Naive thymus-derived CD4-positive, alpha-beta T cell (primary cell): Measurements from ENCODE around the gene RNASEH2C. TPM values are rescaled to one million over a fixed set of nuclear protein-coding genes. Genes with fewer than 3 reads are reported as not detected.

Experiments
- ATAC-seq: fragments of 150-1000 bp; cut with Tn5 transposase; 2 replicates; pipeline ENCODE4 v1.10.0; 2021; ENCODE audit warnings: mild to moderate bottlenecking, moderate library complexity
- CTCF ChIA-PET: fragments of 350-600 bp; sonication (Branson Sonifier 250); formaldehyde crosslinking; loops from one replicate; lab custom pipeline; 2021; ENCODE audit warnings: antibody characterized with exemption; lab: Charles Lee
- POLR2A ChIA-PET: fragments of 350-600 bp; sonication (Branson Sonifier 250); formaldehyde crosslinking; loops from one replicate; lab custom pipeline; 2021; ENCODE audit warnings: antibody characterized with exemption, inconsistent platforms; lab: Charles Lee
- DNase-seq, 9 donors: peaks; one replicate each; pipeline versions ENCODE4 v3.0.0 to v3.0.0-alpha.2; 2020 to 2022; ENCODE audit warnings: mixed read lengths in 1 of 9
- H3K27ac ChIP-seq: one replicate; pipeline ENCODE4 v1.7.0; 2013; ENCODE audit warnings: mild to moderate bottlenecking, low read depth, low read length, moderate library complexity
- H3K27me3 ChIP-seq, 2 donors: one replicate each; pipeline ENCODE4 v1.7.0; 2013; ENCODE audit warnings: low read length in 2 of 2, mild to moderate bottlenecking in 2 of 2, moderate library complexity in 2 of 2; ENCODE audit not compliant: control insufficient read depth in 2 of 2, insufficient read depth in 2 of 2
- H3K36me3 ChIP-seq, 3 experiments: 1 replicate in 2 of 3; 2 replicates in 1 of 3; pipeline ENCODE4 v1.7.0; 2013; ENCODE audit warnings: low read length in 3 of 3, mild to moderate bottlenecking in 3 of 3, moderate library complexity in 1 of 3; ENCODE audit not compliant: insufficient read depth in 3 of 3, control insufficient read depth in 2 of 3
- H3K4me1 ChIP-seq, 2 donors: one replicate each; pipeline ENCODE4 v1.7.0; 2013; ENCODE audit warnings: low read length in 2 of 2, mild to moderate bottlenecking in 2 of 2, moderate library complexity in 1 of 2; ENCODE audit not compliant: control insufficient read depth in 2 of 2, insufficient read depth in 2 of 2
- H3K4me3 ChIP-seq: 2 replicates; pipeline ENCODE4 v1.7.0; 2013; ENCODE audit warnings: mild to moderate bottlenecking, low read length
- H3K9me3 ChIP-seq, 3 experiments: 1 replicate in 2 of 3; 2 replicates in 1 of 3; pipeline ENCODE4 v1.7.0; 2013; ENCODE audit warnings: low read length in 3 of 3; ENCODE audit not compliant: control insufficient read depth in 2 of 3
- H3K27ac Mint-ChIP-seq, 9 donors: one replicate each; pipeline ENCODE4 v1.8.0; 2020 to 2022; ENCODE audit warnings: mixed read lengths in 9 of 9, mild to moderate bottlenecking in 8 of 9, moderate library complexity in 5 of 9, inconsistent platforms in 2 of 9
- H3K27me3 Mint-ChIP-seq, 5 donors: one replicate each; pipeline ENCODE4 v1.8.0; 2021 to 2022; ENCODE audit warnings: mixed read lengths in 5 of 5, mild to moderate bottlenecking in 1 of 5
- H3K36me3 Mint-ChIP-seq, 5 donors: one replicate each; pipeline ENCODE4 v1.8.0; 2020 to 2022; ENCODE audit warnings: mixed read lengths in 5 of 5, mild to moderate bottlenecking in 3 of 5, inconsistent platforms in 1 of 5
- H3K4me1 Mint-ChIP-seq, 7 donors: one replicate each; pipeline ENCODE4 v1.8.0; 2020 to 2022; ENCODE audit warnings: mixed read lengths in 7 of 7, mild to moderate bottlenecking in 3 of 7, inconsistent platforms in 1 of 7
- H3K4me3 Mint-ChIP-seq, 10 donors: one replicate each; pipeline ENCODE4 v1.8.0; 2020 to 2022; ENCODE audit warnings: mild to moderate bottlenecking in 10 of 10, mixed read lengths in 10 of 10, moderate library complexity in 6 of 10, inconsistent platforms in 2 of 10
- H3K9me3 Mint-ChIP-seq, 11 donors: one replicate each; pipeline ENCODE4 v1.8.0; 2020 to 2022; ENCODE audit warnings: mixed read lengths in 11 of 11, mild to moderate bottlenecking in 4 of 11, inconsistent platforms in 1 of 11, moderate library complexity in 1 of 11
- intact Hi-C, 2 donors: fragments of 100-400 bp; cut with micrococcal nuclease; formaldehyde crosslinking; loops; one replicate each; pipeline ENCODE4 v1.15.1; 2023
- polyA plus RNA-seq, 2 donors: library from polyadenylated mRNA; unstranded; fragments of 300-500 nt; fragmentation: Illumina TruSeq; gene quantifications; one replicate each; pipeline ENCODE4 v1.2.3, GENCODE V29; 2021
- total RNA-seq, 6 experiments: library from RNA in 5 of 6; stranded (reverse) in 5 of 6; gene quantifications; 1 replicate in 5 of 6; 2 replicates in 1 of 6; pipeline ENCODE4 v1.2.3 and lab custom pipeline; 2021 to 2026

The RNASEH2C gene
- total and polyA plus RNA-seq, 7 experiments from 2014 or later, result 40.2 to 94.0 (median 80.3) TPM

GRCh38 chr11:65722261-65722660, 1.7 kb upstream of the RNASEH2C start:
- Mint-ChIP-seq H3K36me3 (peaks cover 0 to 14% (median 0%) of the 10 kb centered on the region in 5 donors), H3K4me1 (peaks cover 14 to 35% (median 28%) of the 10 kb centered on the region in 7 donors), H3K27ac (peak overlapping the region in 2 of 9 donors; percentile 32 to 40), H3K9me3 (no peaks in the 10 kb centered on the region), H3K4me3 (peak overlapping the region in 7 of 10 donors; percentile 12 to 92 (median 43)), H3K27me3 (peaks cover 0 to 5% (median 0%) of the 10 kb centered on the region in 5 donors)
- no peaks in the 10 kb centered on the region for H3K9me3 ChIP-seq
- no peak overlapping the region for H3K4me3 ChIP-seq
- no peak overlapping the region for H3K27ac ChIP-seq
- no peak for ATAC-seq
- H3K36me3 ChIP-seq, result peaks cover 0 to 29% (median 0%) of the 10 kb centered on the region in 3 experiments
- ChIA-PET POLR2A (interaction anchor here (0.6 to 4.8 kb wide), 3 partner anchors 10 to 1289 kb away, joined by 3 to 42 read pairs (median 5); partner anchors contain the start of gene KAT5), CTCF (interaction anchor here (1.1 to 3.0 kb wide), 2 partner anchors 11 to 96 kb away, joined by 3 to 14 read pairs; partner anchors contain the start of gene KAT5)
- H3K4me1 ChIP-seq, result peaks cover 14 to 16% of the 10 kb centered on the region in 2 donors
- intact Hi-C loops, result no loop called here
- no peaks in the 10 kb centered on the region for H3K27me3 ChIP-seq
- no peak for DNase-seq

GRCh38 chr11:65719871-65720210, 757 bp downstream of the RNASEH2C start:
- H3K27ac Mint-ChIP-seq, result peak overlapping the region in 7 of 9 donors; percentile 57 to 90 (median 87)
- peaks cover 4 to 51% (median 13%) of the 10 kb centered on the region in 3 experiments for H3K36me3 ChIP-seq
- H3K4me1 ChIP-seq, result peaks cover 14 to 16% of the 10 kb centered on the region in 2 donors
- intact Hi-C loops, result loop anchor here (1.0 kb wide), 4 partner anchors 8 to 282 kb away; partner anchors contain the start of genes BANF1 (in 2 of the 2), CFL1 (in 2 of the 2), EIF1AD (in 2 of the 2) and KAT5 (in 2 of the 2)
- H3K27ac ChIP-seq, result peak overlapping the region; percentile 79
- peaks cover 3 to 27% (median 4%) of the 10 kb centered on the region in 5 donors for H3K36me3 Mint-ChIP-seq
- H3K4me1 Mint-ChIP-seq, result peaks cover 18 to 46% (median 34%) of the 10 kb centered on the region in 7 donors
- CTCF ChIA-PET, result interaction anchor here (1.7 kb wide), 1 partner anchor 8 kb away, joined by 11 read pairs; the partner anchor contains the start of gene KAT5
- no peaks in the 10 kb centered on the region for H3K9me3 Mint-ChIP-seq
- peak; percentile 3 for ATAC-seq
- H3K4me3 Mint-ChIP-seq, result peak overlapping the region; percentile 83 to 98 (median 92)
- no peaks in the 10 kb centered on the region for H3K9me3 ChIP-seq
- no peaks in the 10 kb centered on the region for H3K27me3 ChIP-seq
- peak in 1 of 9 donors; percentile 26 for DNase-seq
- POLR2A ChIA-PET, result interaction anchor here (0.6 to 4.8 kb wide), 7 partner anchors 8 to 406 kb away, joined by 3 to 42 read pairs (median 4); partner anchors contain the start of gene KAT5
- peak overlapping the region; percentile 70 for H3K4me3 ChIP-seq
- peaks cover 0 to under 1% (median 0%) of the 10 kb centered on the region in 5 donors for H3K27me3 Mint-ChIP-seq

GRCh38 chr11:65718964-65719492, 1.6 kb downstream of the RNASEH2C start:
- intact Hi-C loops, result no loop called here
- no peak for DNase-seq
- Histone ChIP-seq H3K27ac (peak overlapping the region; percentile 79), H3K36me3 (peaks cover 11 to 59% (median 19%) of the 10 kb centered on the region in 3 experiments), H3K4me1 (peaks cover 14 to 16% of the 10 kb centered on the region in 2 donors), H3K9me3 (no peaks in the 10 kb centered on the region), H3K27me3 (no peaks in the 10 kb centered on the region), H3K4me3 (no peak overlapping the region)
- ATAC-seq, result no peak
- H3K27me3 Mint-ChIP-seq, result no peaks in the 10 kb centered on the region
- peaks cover 20 to 53% (median 37%) of the 10 kb centered on the region in 7 donors for H3K4me1 Mint-ChIP-seq
- ChIA-PET CTCF (interaction anchor here (1.0 kb wide), 1 partner anchor 91 kb away, joined by 3 read pairs; no protein-coding TSS in a partner anchor), POLR2A (interaction anchor here (0.6 to 4.8 kb wide), 5 partner anchors 7 to 407 kb away, joined by 3 to 42 read pairs (median 5); partner anchors contain the start of gene KAT5)
- peak overlapping the region in 7 of 9 donors; percentile 12 to 89 (median 64) for H3K27ac Mint-ChIP-seq
- H3K36me3 Mint-ChIP-seq, result peaks cover 7 to 33% (median 10%) of the 10 kb centered on the region in 5 donors
- no peaks in the 10 kb centered on the region for H3K9me3 Mint-ChIP-seq
- peak overlapping the region; percentile 83 to 98 (median 92) for H3K4me3 Mint-ChIP-seq

GRCh38 chr11:65718531-65718930, 2.1 kb downstream of the RNASEH2C start:
- ATAC-seq (no peak), DNase-seq (no peak)
- POLR2A ChIA-PET, result no interaction called here
- peak overlapping the region in 3 of 9 donors; percentile 17 to 79 (median 55) for H3K27ac Mint-ChIP-seq
- H3K4me1 ChIP-seq, result peaks cover 14 to 16% of the 10 kb centered on the region in 2 donors
- H3K36me3 ChIP-seq, result peaks cover 11 to 64% (median 22%) of the 10 kb centered on the region in 3 experiments
- CTCF ChIA-PET, result interaction anchor here (1.0 kb wide), 1 partner anchor 90 kb away, joined by 3 read pairs; no protein-coding TSS in a partner anchor
- intact Hi-C loops, result no loop called here
- H3K27me3 ChIP-seq, result no peaks in the 10 kb centered on the region
- peak overlapping the region; percentile 83 to 98 (median 92) for H3K4me3 Mint-ChIP-seq
- no peaks in the 10 kb centered on the region for H3K9me3 Mint-ChIP-seq
- H3K4me3 ChIP-seq, result no peak overlapping the region
- H3K36me3 Mint-ChIP-seq, result peaks cover 7 to 36% (median 10%) of the 10 kb centered on the region in 5 donors
- no peaks in the 10 kb centered on the region for H3K9me3 ChIP-seq
- no peaks in the 10 kb centered on the region for H3K27me3 Mint-ChIP-seq
- peaks cover 23 to 56% (median 39%) of the 10 kb centered on the region in 7 donors for H3K4me1 Mint-ChIP-seq
- peak overlapping the region; percentile 25 for H3K27ac ChIP-seq

- DNase-seq (no peak), ATAC-seq (no peak)
- Mint-ChIP-seq H3K27me3 (no peaks in the 10 kb centered on the region), H3K4me1 (peaks cover 26 to 60% (median 43%) of the 10 kb centered on the region in 7 donors), H3K4me3 (peak overlapping the region in 4 of 10 donors; percentile 6 to 60 (median 40)), H3K36me3 (peaks cover 7 to 38% (median 10%) of the 10 kb centered on the region in 5 donors), H3K9me3 (no peaks in the 10 kb centered on the region), H3K27ac (peak overlapping the region in 2 of 9 donors; percentile 43 to 88)
- ChIA-PET CTCF (interaction anchor here (1.0 kb wide), 1 partner anchor 90 kb away, joined by 3 read pairs; no protein-coding TSS in a partner anchor), POLR2A (no interaction called here)
- no peak overlapping the region for H3K4me3 ChIP-seq
- intact Hi-C loops, result no loop called here
- no peaks in the 10 kb centered on the region for H3K27me3 ChIP-seq
- H3K4me1 ChIP-seq, result peaks cover 14 to 21% of the 10 kb centered on the region in 2 donors
- no peaks in the 10 kb centered on the region for H3K9me3 ChIP-seq
- peaks cover 11 to 70% (median 24%) of the 10 kb centered on the region in 3 experiments for H3K36me3 ChIP-seq
- H3K27ac ChIP-seq, result no peak overlapping the region
Measured at GRCh38 chr11:65717906-65718305, 2.7 kb downstream of the RNASEH2C start.

GRCh38 chr11:65716774-65717405, 3.7 kb downstream of the RNASEH2C start:
- no peak for DNase-seq
- Mint-ChIP-seq H3K4me3 (peak overlapping the region in 1 of 10 donors; percentile 27), H3K36me3 (peaks cover 7 to 41% (median 13%) of the 10 kb centered on the region in 5 donors), H3K4me1 (peaks cover 26 to 68% (median 46%) of the 10 kb centered on the region in 7 donors), H3K27me3 (peaks cover 0 to 2% (median 0%) of the 10 kb centered on the region in 5 donors), H3K27ac (peak overlapping the region in 3 of 9 donors; percentile 38 to 68 (median 43)), H3K9me3 (peaks cover 0 to 4% (median 0%) of the 10 kb centered on the region in 11 donors)
- H3K36me3 ChIP-seq, result peaks cover 11 to 75% (median 24%) of the 10 kb centered on the region in 3 experiments
- H3K4me1 ChIP-seq, result peaks cover 19 to 25% of the 10 kb centered on the region in 2 donors
- CTCF ChIA-PET, result interaction anchor here (1.2 to 1.3 kb wide), 2 partner anchors 11 to 53 kb away, joined by 3 read pairs; no protein-coding TSS in a partner anchor
- no peak overlapping the region for H3K27ac ChIP-seq
- no peaks in the 10 kb centered on the region for H3K9me3 ChIP-seq
- no peak for ATAC-seq
- POLR2A ChIA-PET, result interaction anchor here (0.8 kb wide), 1 partner anchor 41 kb away, joined by 3 read pairs; no protein-coding TSS in a partner anchor
- no peak overlapping the region for H3K4me3 ChIP-seq
- H3K27me3 ChIP-seq, result no peaks in the 10 kb centered on the region
- intact Hi-C loops, result no loop called here
